Osteocyte (in vitro differentiated cells): ENCODE measurements around the gene KCNK10. TPM values are rescaled to one million over a fixed set of nuclear protein-coding genes. Genes with fewer than 3 reads are reported as not detected.

ENCODE experiments used
- DNase-seq: peaks from one replicate; pipeline ENCODE4 v3.0.0; 2021; ENCODE audit warnings: mixed read lengths; ENCODE audit not compliant: unreplicated experiment; ENCODE audit errors: extremely low spot score
- H3K27ac Mint-ChIP-seq: one replicate; pipeline ENCODE4 v1.8.0; 2021; ENCODE audit warnings: mild to moderate bottlenecking, mixed read lengths; ENCODE audit not compliant: unreplicated experiment
- H3K27me3 Mint-ChIP-seq: one replicate; pipeline ENCODE4 v1.8.0; 2021; ENCODE audit warnings: mixed read lengths; ENCODE audit not compliant: unreplicated experiment
- H3K36me3 Mint-ChIP-seq: one replicate; pipeline ENCODE4 v1.8.0; 2021; ENCODE audit warnings: mixed read lengths; ENCODE audit not compliant: unreplicated experiment
- H3K4me1 Mint-ChIP-seq: one replicate; pipeline ENCODE4 v1.8.0; 2021; ENCODE audit warnings: mixed read lengths; ENCODE audit not compliant: unreplicated experiment
- H3K4me3 Mint-ChIP-seq: one replicate; pipeline ENCODE4 v1.8.0; 2021; ENCODE audit warnings: mild to moderate bottlenecking, moderate library complexity, mixed read lengths; ENCODE audit not compliant: unreplicated experiment
- H3K9me3 Mint-ChIP-seq: one replicate; pipeline ENCODE4 v1.8.0; 2021; ENCODE audit warnings: mixed read lengths; ENCODE audit not compliant: unreplicated experiment
- CTCF ChIP-seq: fragments of 200-600 bp; sonication (generic); IDR thresholded peaks from 2 replicates; pipeline ENCODE4 v1.5.0; 2021; ENCODE audit warnings: antibody characterized with exemption, mild to moderate bottlenecking, moderate library complexity
- total RNA-seq: library from RNA; stranded (reverse); gene quantifications from 2 replicates; pipeline ENCODE4 v1.2.1, GENCODE V29; 2021

Gene KCNK10
- total RNA-seq, 1 donor from 2014 or later: not detected

GRCh38 chr14:88170333-88170732 lies 152.7 kb downstream of the KCNK10 start:
- peaks cover 2% of the 10 kb centered on the region for H3K27me3 Mint-ChIP-seq
- H3K9me3 Mint-ChIP-seq: peaks cover 16% of the 10 kb centered on the region

GRCh38 chr14:88168498-88169165 lies 154.4 kb downstream of the KCNK10 start:
- Mint-ChIP-seq H3K36me3 (no peaks in the 10 kb centered on the region), H3K9me3 (peaks cover 16% of the 10 kb centered on the region), H3K4me3 (no peak overlapping the region), H3K4me1 (no peaks in the 10 kb centered on the region), H3K27ac (no peak overlapping the region), H3K27me3 (peaks cover 2% of the 10 kb centered on the region)
- TF ChIP-seq CTCF: peak; percentile 51
- DNase-seq: peak; percentile 51

More at GRCh38 chr14:88170333-88170732, 152.7 kb downstream of the KCNK10 start:
- H3K4me3 Mint-ChIP-seq: no peak overlapping the region
- DNase-seq: no peak
- H3K27ac Mint-ChIP-seq: no peak overlapping the region
- TF ChIP-seq CTCF: no peak
- H3K4me1 Mint-ChIP-seq: no peaks in the 10 kb centered on the region
- no peaks in the 10 kb centered on the region for H3K36me3 Mint-ChIP-seq

- TF ChIP-seq CTCF: no peak
- Mint-ChIP-seq H3K27ac (no peak overlapping the region), H3K27me3 (peaks cover 2% of the 10 kb centered on the region), H3K4me1 (no peaks in the 10 kb centered on the region), H3K4me3 (no peak overlapping the region), H3K36me3 (no peaks in the 10 kb centered on the region), H3K9me3 (peaks cover 16% of the 10 kb centered on the region)
- peak; percentile 66 for DNase-seq
Measured at GRCh38 chr14:88168025-88168424, 155.0 kb downstream of the KCNK10 start.

GRCh38 chr14:88166616-88167015 lies 156.5 kb downstream of the KCNK10 start:
- no peak overlapping the region for H3K27ac Mint-ChIP-seq
- DNase-seq: peak; percentile 21
- H3K9me3 Mint-ChIP-seq: peaks cover 16% of the 10 kb centered on the region
- no peak overlapping the region for H3K4me3 Mint-ChIP-seq
- no peaks in the 10 kb centered on the region for H3K4me1 Mint-ChIP-seq
- no peaks in the 10 kb centered on the region for H3K27me3 Mint-ChIP-seq
- H3K36me3 Mint-ChIP-seq: no peaks in the 10 kb centered on the region
- TF ChIP-seq CTCF: no peak

GRCh38 chr14:88164906-88165534 lies 158.0 kb downstream of the KCNK10 start:
- H3K4me1 Mint-ChIP-seq: no peaks in the 10 kb centered on the region
- no peak for TF ChIP-seq CTCF

More at GRCh38 chr14:88164906-88165534, 158.0 kb downstream of the KCNK10 start:
- no peak overlapping the region for H3K27ac Mint-ChIP-seq
- peak; percentile 62 for DNase-seq
- H3K36me3 Mint-ChIP-seq: no peaks in the 10 kb centered on the region
- H3K4me3 Mint-ChIP-seq: no peak overlapping the region
- H3K27me3 Mint-ChIP-seq: no peaks in the 10 kb centered on the region
- peaks cover 12% of the 10 kb centered on the region for H3K9me3 Mint-ChIP-seq
